Aorta (tissue), 5 donors: ENCODE results near the gene ANP32B. TPM values are rescaled to one million over a fixed set of nuclear protein-coding genes. Genes with fewer than 3 reads are reported as not detected.

ENCODE experiments used
- ATAC-seq: fragments of 200-7000 bp; cut with Tn5 transposase; one replicate; pipeline ENCODE4 v1.9.1; 2022; ENCODE audit warnings: moderate library complexity; ENCODE audit not compliant: low FRiP score
- DNase-seq, 2 donors: peaks; one replicate each; pipeline ENCODE4 v3.0.0-alpha.2; 2020
- H3K27ac ChIP-seq, 2 donors: one replicate each; pipeline ENCODE4 v1.5.1; 2013; ENCODE audit warnings: low read length in 2 of 2, mild to moderate bottlenecking in 2 of 2, moderate library complexity in 2 of 2, control low read depth in 1 of 2, inconsistent platforms in 1 of 2, low read depth in 1 of 2
- H3K27me3 ChIP-seq, 2 donors: one replicate each; pipeline ENCODE4 v1.6.1; 2013; ENCODE audit warnings: control low read depth in 1 of 2, low read length in 1 of 2, mild to moderate bottlenecking in 1 of 2, moderate library complexity in 1 of 2; ENCODE audit not compliant: insufficient read depth in 2 of 2, control insufficient read depth in 1 of 2
- H3K36me3 ChIP-seq, 2 donors: one replicate each; pipeline ENCODE4 v1.6.1; 2013; ENCODE audit warnings: control low read depth in 1 of 2, low read length in 1 of 2, mild to moderate bottlenecking in 1 of 2; ENCODE audit not compliant: insufficient read depth in 2 of 2, control insufficient read depth in 1 of 2
- H3K4me1 ChIP-seq, 2 donors: one replicate each; pipeline ENCODE4 v1.6.1; 2013; ENCODE audit warnings: low read length in 2 of 2, control low read depth in 1 of 2, mild to moderate bottlenecking in 1 of 2, moderate library complexity in 1 of 2; ENCODE audit not compliant: insufficient read depth in 2 of 2, control insufficient read depth in 1 of 2
- H3K4me3 ChIP-seq, 2 donors: one replicate each; pipeline ENCODE4 v1.5.1; 2013; ENCODE audit warnings: low read length in 2 of 2, control low read depth in 1 of 2, mild to moderate bottlenecking in 1 of 2
- H3K9me3 ChIP-seq: one replicate; pipeline ENCODE4 v1.6.1; 2013; ENCODE audit warnings: mild to moderate bottlenecking, low read length; ENCODE audit not compliant: control insufficient read depth
- WGBS, 2 donors: extraction: QIAGEN DNeasy Blood & Tissue Kit; methylation state at CpG; one replicate each; pipeline ENCODE4 v1.1.7; 2013; 5-methylcytosine and 5-hydroxymethylcytosine counted together
- intact Hi-C, 2 donors: fragments of 100-400 bp; cut with DNase I; formaldehyde crosslinking; loops; one replicate each; pipeline versions ENCODE4 v1.14.2 to v1.15.0; 2022
- polyA plus RNA-seq, 2 donors: library from polyadenylated mRNA; stranded (reverse); fragments of 200-250 nt; gene quantifications; one replicate each; pipeline ENCODE4 v1.2.3, GENCODE V29; 2013
- total RNA-seq, 2 donors: library from RNA; stranded (reverse); fragmentation: NEBNext Ultra II Directional; extraction: Animal tissue kit (Norgen Biotek cat#: 25700); gene quantifications; one replicate each; pipeline ENCODE4 v1.2.1, GENCODE V29; 2021
- donor health status: healthy with polysubstance abuse.
- donor health status: Bipolar disorder and iron deficiency.
- donor health status: DM: no; HTN: no; CAD: no.
- donor health status: DM: no; HTN: no; CAD: no.
- donor health status: DM: yes; HTN: yes; CAD: no.

ANP32B gene
- total and polyA plus RNA-seq, 4 donors = 98.6 to 350 (median 121) TPM

DNA sequence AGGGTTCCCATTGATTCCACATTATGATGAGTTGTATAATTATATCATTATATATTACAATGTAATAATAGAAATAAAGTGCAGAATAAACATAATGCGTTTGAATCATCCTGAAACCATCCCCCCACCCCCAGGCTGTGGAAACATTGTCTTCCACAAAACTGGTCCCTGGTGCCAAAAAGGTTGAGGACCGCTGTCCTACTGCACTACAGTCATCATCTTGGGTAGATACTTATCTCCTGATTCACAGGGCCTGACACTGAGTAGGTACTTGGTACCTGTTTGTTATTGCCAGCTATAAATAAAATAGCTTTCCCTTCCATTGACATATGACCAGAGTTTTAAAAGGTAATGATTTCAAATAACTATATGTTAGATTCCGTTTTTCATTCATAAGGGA, 25.6 kb downstream of the ANP32B start:
- H3K27ac ChIP-seq = no peak overlapping the region
- H3K9me3 ChIP-seq = no peaks in the 10 kb centered on the region
- intact Hi-C loops = no loop called here
- peaks cover 5 to 10% of the 10 kb centered on the region in 2 donors for H3K36me3 ChIP-seq
- H3K4me1 ChIP-seq = peaks cover 2% of the 10 kb centered on the region in 2 donors
- H3K4me3 ChIP-seq = no peak overlapping the region
- WGBS, 2 donors = 81 to 83% methylated on average over 3 of the region's 3 CpGs
- no peak for DNase-seq
- no peak for ATAC-seq
- H3K27me3 ChIP-seq = no peaks in the 10 kb centered on the region

DNA sequence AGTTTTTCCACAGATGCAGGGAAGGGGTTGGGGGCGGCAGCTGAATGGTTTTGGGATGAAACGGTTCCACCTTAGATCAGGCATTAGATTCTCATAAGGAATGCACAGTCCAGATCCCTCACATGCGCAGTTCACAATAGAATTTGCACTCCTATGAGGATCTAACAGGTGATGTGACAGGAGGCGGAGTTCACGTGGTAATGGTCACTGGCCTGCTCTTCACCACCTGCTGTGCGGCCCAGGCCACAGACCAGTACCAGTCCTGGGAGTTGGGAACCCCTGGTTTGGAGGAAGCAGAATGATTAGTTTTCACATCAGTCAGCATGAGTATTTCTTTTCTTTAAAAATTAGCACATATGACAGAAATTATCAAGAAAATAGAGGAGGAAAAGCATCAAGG, 26.3 kb downstream of the ANP32B start:
- no peak for ATAC-seq
- intact Hi-C loops = no loop called here
- H3K9me3 ChIP-seq = no peaks in the 10 kb centered on the region

DNA sequence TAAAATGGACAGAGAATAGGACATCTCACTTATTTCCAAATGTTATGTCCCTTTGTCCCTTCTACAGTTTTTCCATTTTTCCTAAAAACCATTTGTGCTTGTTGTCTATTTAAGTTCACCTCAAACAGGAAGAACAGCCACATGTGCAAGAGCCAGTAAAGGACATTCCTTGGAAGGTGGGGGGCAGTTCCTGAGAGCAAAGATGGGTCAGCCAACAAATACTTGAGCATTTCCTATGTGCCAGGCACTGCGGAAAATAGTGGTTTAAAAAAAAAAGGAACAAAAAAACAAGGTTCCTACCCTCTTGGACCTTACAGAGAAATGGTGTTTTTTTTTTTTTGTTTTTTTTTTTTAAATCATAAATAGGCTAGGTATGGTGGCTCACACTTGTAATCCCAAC, 26.8 kb downstream of the ANP32B start:
- H3K27me3 ChIP-seq = no peaks in the 10 kb centered on the region
- no peaks in the 10 kb centered on the region for H3K9me3 ChIP-seq
- DNase-seq = no peak
- no peak overlapping the region for H3K27ac ChIP-seq
- intact Hi-C loops = no loop called here
- peaks cover 5 to 10% of the 10 kb centered on the region in 2 donors for H3K36me3 ChIP-seq
- WGBS, 2 donors = 0 to 5% methylated on average over 1 of the region's 1 CpG
- H3K4me3 ChIP-seq = no peak overlapping the region
- ATAC-seq = peak; percentile 68
- H3K4me1 ChIP-seq = peaks cover 2% of the 10 kb centered on the region in 2 donors

More for the DNA sequence above, 26.3 kb downstream of the ANP32B start:
- H3K27ac ChIP-seq = no peak overlapping the region
- no peak for DNase-seq
- peaks cover 2% of the 10 kb centered on the region in 2 donors for H3K4me1 ChIP-seq
- peaks cover 5 to 10% of the 10 kb centered on the region in 2 donors for H3K36me3 ChIP-seq
- 85 to 91% methylated on average over 6 of the region's 6 CpGs for WGBS, 2 donors
- H3K4me3 ChIP-seq = no peak overlapping the region
- no peaks in the 10 kb centered on the region for H3K27me3 ChIP-seq

DNA sequence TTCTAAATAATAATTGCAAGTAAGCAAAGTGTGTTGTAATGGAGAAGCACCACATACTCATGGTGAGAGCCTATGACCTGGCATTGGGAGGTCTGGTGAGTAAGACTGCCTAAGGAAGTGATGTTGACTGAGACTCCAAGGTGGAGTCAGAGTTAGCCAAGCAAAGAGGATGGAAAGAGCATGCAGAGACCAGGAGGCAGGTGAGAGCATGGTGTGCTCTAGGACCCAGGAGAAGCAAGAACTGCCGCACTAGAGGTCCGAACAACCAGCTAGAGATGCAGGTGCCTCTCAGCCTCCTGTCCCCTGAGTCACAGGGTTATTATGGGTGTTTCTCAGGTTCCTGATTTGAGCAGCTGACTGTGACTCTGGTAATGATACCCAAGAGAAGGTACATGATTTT, 27.3 kb downstream of the ANP32B start:
- Histone ChIP-seq H3K4me1 (peaks cover 2% of the 10 kb centered on the region in 2 donors), H3K27ac (peak overlapping the region; percentile 49 to 87), H3K9me3 (no peaks in the 10 kb centered on the region), H3K36me3 (peaks cover 3 to 13% of the 10 kb centered on the region in 2 donors), H3K4me3 (no peak overlapping the region), H3K27me3 (no peaks in the 10 kb centered on the region)
- peak; percentile 54 for ATAC-seq
- 15 to 18% methylated on average over 2 of the region's 2 CpGs for WGBS, 2 donors
- no peak for DNase-seq
- intact Hi-C loops = no loop called here

DNA sequence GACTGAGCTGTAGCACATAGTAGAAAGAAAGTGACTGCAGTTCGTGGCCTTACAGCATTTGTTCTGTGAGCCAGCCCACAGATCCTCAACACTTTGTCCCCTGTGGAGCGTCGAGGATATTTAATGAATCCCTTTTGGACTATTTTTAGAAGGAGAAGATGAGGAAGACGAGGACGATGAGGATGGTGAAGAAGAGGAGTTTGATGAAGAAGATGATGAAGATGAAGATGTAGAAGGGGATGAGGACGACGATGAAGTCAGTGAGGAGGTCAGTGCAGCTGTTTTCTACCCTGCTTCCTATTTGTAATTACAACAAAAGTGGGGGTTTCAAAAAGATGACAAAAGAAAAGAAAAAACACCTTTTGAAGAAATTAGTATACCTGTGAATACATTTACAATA, 28.0 kb downstream of the ANP32B start:
- Histone ChIP-seq H3K4me1 (peaks cover 2% of the 10 kb centered on the region in 2 donors), H3K4me3 (no peak overlapping the region), H3K27ac (no peak overlapping the region), H3K36me3 (peaks cover 3 to 12% of the 10 kb centered on the region in 2 donors), H3K9me3 (no peaks in the 10 kb centered on the region), H3K27me3 (no peaks in the 10 kb centered on the region)
- intact Hi-C loops = no loop called here
- no peak for ATAC-seq
- 89 to 90% methylated on average over 7 of the region's 7 CpGs for WGBS, 2 donors
- DNase-seq = no peak

DNA sequence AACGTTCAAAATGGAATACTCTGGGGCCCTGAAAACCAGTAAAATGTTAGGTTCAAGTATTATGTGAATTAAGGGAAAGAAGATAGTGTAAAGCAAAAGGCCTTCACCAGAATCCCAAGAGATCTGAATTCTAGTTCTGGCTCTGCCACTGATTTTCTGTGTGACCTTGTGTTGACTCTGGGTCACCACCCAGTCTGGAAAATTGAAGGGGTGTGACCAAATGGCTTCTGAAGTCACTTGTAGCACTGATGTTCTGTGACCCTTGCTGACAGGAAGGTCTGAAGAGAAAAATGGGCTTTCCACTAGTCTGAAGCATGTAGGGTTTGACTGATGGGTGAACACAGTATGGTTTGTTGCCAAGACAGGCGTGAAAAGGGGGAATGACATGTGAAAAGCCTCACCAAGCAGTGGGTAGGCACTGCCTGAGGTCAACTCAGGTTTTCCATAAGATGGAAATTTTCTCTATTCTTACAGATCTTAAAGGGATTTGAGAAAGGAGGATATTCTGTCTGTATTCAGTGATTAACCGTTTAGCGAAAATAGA, 33.1 kb downstream of the ANP32B start:
- intact Hi-C loops = no loop called here
- Histone ChIP-seq H3K27ac (no peak overlapping the region), H3K36me3 (peaks cover 6 to 7% of the 10 kb centered on the region in 2 donors)

DNA sequence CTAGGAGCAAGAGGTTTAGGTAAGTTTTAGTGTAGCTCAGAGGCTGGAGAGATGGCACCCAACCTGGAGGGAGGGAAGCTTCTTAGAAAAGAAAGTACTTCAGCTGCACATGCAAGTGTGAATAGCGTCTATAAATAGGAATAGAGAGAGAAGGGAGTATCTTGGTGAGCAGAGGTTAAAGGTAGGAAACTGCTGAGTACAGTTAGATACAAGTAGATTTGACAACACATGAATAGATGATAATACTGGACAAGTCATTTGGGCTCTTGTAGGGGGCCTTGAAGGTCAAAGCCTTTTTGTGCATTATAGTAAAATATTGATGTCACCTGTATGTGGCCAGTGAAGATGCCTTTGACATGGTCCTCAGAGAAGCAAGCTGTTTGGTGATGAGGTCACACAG, 34.2 kb downstream of the ANP32B start:
- intact Hi-C loops = no loop called here
- ATAC-seq (no peak), DNase-seq (no peak)
- Histone ChIP-seq H3K4me3 (no peak overlapping the region), H3K9me3 (no peaks in the 10 kb centered on the region), H3K27me3 (no peaks in the 10 kb centered on the region), H3K27ac (no peak overlapping the region), H3K36me3 (peaks cover 6 to 7% of the 10 kb centered on the region in 2 donors), H3K4me1 (no peaks in the 10 kb centered on the region)
- 68 to 81% methylated on average over 1 of the region's 1 CpG for WGBS, 2 donors

More for the DNA sequence above, 33.1 kb downstream of the ANP32B start:
- Histone ChIP-seq H3K4me3 (no peak overlapping the region), H3K27me3 (no peaks in the 10 kb centered on the region), H3K9me3 (no peaks in the 10 kb centered on the region), H3K4me1 (no peaks in the 10 kb centered on the region)
- ATAC-seq (no peak), DNase-seq (no peak)
- WGBS, 2 donors = 85 to 88% methylated on average over 4 of the region's 4 CpGs

DNA sequence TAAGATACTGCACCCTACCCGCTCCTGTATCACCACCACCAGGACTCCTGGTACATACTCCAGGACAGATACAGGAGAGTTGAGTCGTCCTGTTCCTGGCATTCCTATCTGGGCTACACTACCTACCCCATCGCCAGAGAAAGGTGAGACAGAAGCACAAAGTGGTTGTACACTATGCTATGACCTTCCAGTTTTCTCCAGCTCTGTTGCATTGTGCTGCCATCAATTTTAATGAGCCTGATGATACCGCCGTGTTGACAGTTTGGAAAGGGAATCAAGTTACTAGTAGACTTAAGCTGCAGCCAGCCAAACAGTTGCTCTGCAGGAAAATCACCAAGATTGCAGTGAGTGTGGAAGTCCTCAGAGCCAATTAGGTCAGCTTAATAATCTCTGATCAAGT, 35.2 kb downstream of the ANP32B start:
- Histone ChIP-seq H3K27me3 (no peaks in the 10 kb centered on the region), H3K36me3 (peaks cover 6 to 7% of the 10 kb centered on the region in 2 donors), H3K27ac (no peak overlapping the region), H3K4me1 (no peaks in the 10 kb centered on the region), H3K9me3 (no peaks in the 10 kb centered on the region), H3K4me3 (no peak overlapping the region)
- 79 to 83% methylated on average over 5 of the region's 5 CpGs for WGBS, 2 donors
- DNase-seq (no peak), ATAC-seq (no peak)
- intact Hi-C loops = no loop called here

DNA sequence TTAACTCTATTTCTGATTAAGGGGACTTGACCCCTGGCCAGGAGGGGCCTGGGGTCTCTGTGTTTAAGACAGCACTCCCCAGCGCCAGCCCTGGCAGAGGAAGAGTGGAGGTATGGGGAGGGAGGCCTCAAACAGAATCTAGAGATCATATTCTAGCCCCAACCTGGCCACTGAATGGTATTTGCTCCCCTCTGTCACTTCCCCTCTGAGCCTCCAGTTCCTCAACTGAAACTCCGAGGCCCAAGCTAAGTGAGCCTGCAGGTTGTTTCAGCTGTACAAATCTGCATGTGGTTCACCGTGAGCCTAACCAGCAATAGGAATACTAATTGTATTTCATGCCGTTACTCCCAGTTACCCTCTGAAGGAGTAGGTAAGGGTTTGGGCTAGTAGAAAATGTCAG, 36.0 kb downstream of the ANP32B start:
- Histone ChIP-seq H3K4me1 (no peaks in the 10 kb centered on the region), H3K27ac (no peak overlapping the region), H3K36me3 (peaks cover 6 to 7% of the 10 kb centered on the region in 2 donors), H3K9me3 (no peaks in the 10 kb centered on the region), H3K4me3 (no peak overlapping the region), H3K27me3 (no peaks in the 10 kb centered on the region)
- ATAC-seq = no peak
- intact Hi-C loops = no loop called here
- WGBS, 2 donors = 83 to 92% methylated on average over 4 of the region's 4 CpGs
- DNase-seq = no peak
